ENCODE data around the gene STBD1.
"Not testable (repeated sequence)": the region's sequence is repeated elsewhere in the genome, so short reads cannot be mapped to it uniquely, and the experiment has no call there.

Gene STBD1

GRCh38 chr4:76272582-76272981 is 34.0 kb upstream of the STBD1 start:
- Histone ChIP-seq H3K4me3 (ENCODE audit: low read depth, low read length) (no peak overlapping the region), H3K27me3 (ENCODE audit: insufficient read depth, low read length) (peaks cover 13% of the 10 kb centered on the region), H3K4me1 (ENCODE audit: control insufficient read depth, insufficient read depth, low read length, unreplicated experiment) (no peaks in the 10 kb centered on the region), H3K36me3 (ENCODE audit: insufficient read depth, low read length) (no peaks in the 10 kb centered on the region), H3K79me2 (ENCODE audit: control insufficient read depth, insufficient read depth, low read length, unreplicated experiment) (no peaks in the 10 kb centered on the region), H3K27ac (ENCODE audit: low read depth, low read length) (no peak overlapping the region), H2AFZ (ENCODE audit: low read length, unreplicated experiment) (no peak overlapping the region)

- no peak overlapping the region for H2AFZ ChIP-seq (ENCODE audit: low read length, unreplicated experiment)
- H3K79me2 ChIP-seq (ENCODE audit: control insufficient read depth, insufficient read depth, low read length, unreplicated experiment): no peaks in the 10 kb centered on the region
- H3K4me3 ChIP-seq (ENCODE audit: low read depth, low read length): no peak overlapping the region
- H3K27ac ChIP-seq (ENCODE audit: low read depth, low read length): no peak overlapping the region
- peaks cover 11% of the 10 kb centered on the region for H3K27me3 ChIP-seq (ENCODE audit: insufficient read depth, low read length)
- no peaks in the 10 kb centered on the region for H3K4me1 ChIP-seq (ENCODE audit: control insufficient read depth, insufficient read depth, low read length, unreplicated experiment)
- no peaks in the 10 kb centered on the region for H3K36me3 ChIP-seq (ENCODE audit: insufficient read depth, low read length)
Observed at GRCh38 chr4:76272999-76273398, 33.5 kb upstream of the STBD1 start.

GRCh38 chr4:76275486-76276124 is 30.9 kb upstream of the STBD1 start:
- no peaks in the 10 kb centered on the region for H3K36me3 ChIP-seq (ENCODE audit: insufficient read depth, low read length)
- no peak overlapping the region for H3K27ac ChIP-seq (ENCODE audit: low read depth, low read length)
- no peaks in the 10 kb centered on the region for H3K79me2 ChIP-seq (ENCODE audit: control insufficient read depth, insufficient read depth, low read length, unreplicated experiment)
- no peaks in the 10 kb centered on the region for H3K4me1 ChIP-seq (ENCODE audit: control insufficient read depth, insufficient read depth, low read length, unreplicated experiment)
- H3K27me3 ChIP-seq (ENCODE audit: insufficient read depth, low read length): peaks cover 10% of the 10 kb centered on the region
- no peak overlapping the region for H3K4me3 ChIP-seq (ENCODE audit: low read depth, low read length)
- no peak overlapping the region for H2AFZ ChIP-seq (ENCODE audit: low read length, unreplicated experiment)

- H2AFZ ChIP-seq (ENCODE audit: low read length, unreplicated experiment): no peak overlapping the region
- no peak overlapping the region for H3K27ac ChIP-seq (ENCODE audit: low read depth, low read length)
- no peak overlapping the region for H3K4me3 ChIP-seq (ENCODE audit: low read depth, low read length)
- H3K36me3 ChIP-seq (ENCODE audit: insufficient read depth, low read length): no peaks in the 10 kb centered on the region
- H3K27me3 ChIP-seq (ENCODE audit: insufficient read depth, low read length): no peaks in the 10 kb centered on the region
- no peaks in the 10 kb centered on the region for H3K79me2 ChIP-seq (ENCODE audit: control insufficient read depth, insufficient read depth, low read length, unreplicated experiment)
- no peaks in the 10 kb centered on the region for H3K4me1 ChIP-seq (ENCODE audit: control insufficient read depth, insufficient read depth, low read length, unreplicated experiment)
Observed at GRCh38 chr4:76276813-76277212, 29.7 kb upstream of the STBD1 start.

- Histone ChIP-seq H3K4me3 (ENCODE audit: low read depth, low read length) (no peak overlapping the region), H2AFZ (ENCODE audit: low read length, unreplicated experiment) (no peak overlapping the region), H3K36me3 (ENCODE audit: insufficient read depth, low read length) (no peaks in the 10 kb centered on the region), H3K79me2 (ENCODE audit: control insufficient read depth, insufficient read depth, low read length, unreplicated experiment) (no peaks in the 10 kb centered on the region), H3K27ac (ENCODE audit: low read depth, low read length) (no peak overlapping the region), H3K4me1 (ENCODE audit: control insufficient read depth, insufficient read depth, low read length, unreplicated experiment) (no peaks in the 10 kb centered on the region), H3K27me3 (ENCODE audit: insufficient read depth, low read length) (no peaks in the 10 kb centered on the region)
Observed at GRCh38 chr4:76277667-76278066, 28.9 kb upstream of the STBD1 start.

GRCh38 chr4:76278583-76278982 is 27.9 kb upstream of the STBD1 start:
- no peak overlapping the region for H3K27ac ChIP-seq (ENCODE audit: low read depth, low read length)
- H3K27me3 ChIP-seq (ENCODE audit: insufficient read depth, low read length): no peaks in the 10 kb centered on the region
- no peaks in the 10 kb centered on the region for H3K79me2 ChIP-seq (ENCODE audit: control insufficient read depth, insufficient read depth, low read length, unreplicated experiment)
- H3K4me1 ChIP-seq (ENCODE audit: control insufficient read depth, insufficient read depth, low read length, unreplicated experiment): no peaks in the 10 kb centered on the region
- no peak overlapping the region for H3K4me3 ChIP-seq (ENCODE audit: low read depth, low read length)
- no peak overlapping the region for H2AFZ ChIP-seq (ENCODE audit: low read length, unreplicated experiment)
- no peaks in the 10 kb centered on the region for H3K36me3 ChIP-seq (ENCODE audit: insufficient read depth, low read length)

GRCh38 chr4:76279462-76279861 is 27.1 kb upstream of the STBD1 start:
- H3K27ac ChIP-seq (ENCODE audit: low read depth, low read length): no peak overlapping the region
- no peaks in the 10 kb centered on the region for H3K79me2 ChIP-seq (ENCODE audit: control insufficient read depth, insufficient read depth, low read length, unreplicated experiment)
- no peaks in the 10 kb centered on the region for H3K4me1 ChIP-seq (ENCODE audit: control insufficient read depth, insufficient read depth, low read length, unreplicated experiment)
- no peak overlapping the region for H3K4me3 ChIP-seq (ENCODE audit: low read depth, low read length)
- H2AFZ ChIP-seq (ENCODE audit: low read length, unreplicated experiment): no peak overlapping the region
- no peaks in the 10 kb centered on the region for H3K36me3 ChIP-seq (ENCODE audit: insufficient read depth, low read length)
- H3K27me3 ChIP-seq (ENCODE audit: insufficient read depth, low read length): no peaks in the 10 kb centered on the region

GRCh38 chr4:76280488-76281441 is 25.8 kb upstream of the STBD1 start:
- no peaks in the 10 kb centered on the region for H3K4me1 ChIP-seq (ENCODE audit: control insufficient read depth, insufficient read depth, low read length, unreplicated experiment)
- no peak overlapping the region for H2AFZ ChIP-seq (ENCODE audit: low read length, unreplicated experiment)
- no peak overlapping the region for H3K27ac ChIP-seq (ENCODE audit: low read depth, low read length)
- H3K27me3 ChIP-seq (ENCODE audit: insufficient read depth, low read length): no peaks in the 10 kb centered on the region
- no peaks in the 10 kb centered on the region for H3K36me3 ChIP-seq (ENCODE audit: insufficient read depth, low read length)
- no peaks in the 10 kb centered on the region for H3K79me2 ChIP-seq (ENCODE audit: control insufficient read depth, insufficient read depth, low read length, unreplicated experiment)
- no peak overlapping the region for H3K4me3 ChIP-seq (ENCODE audit: low read depth, low read length)

- H3K4me3 ChIP-seq (ENCODE audit: low read depth, low read length); H2AFZ ChIP-seq (ENCODE audit: low read length, unreplicated experiment); H3K4me1 ChIP-seq (ENCODE audit: control insufficient read depth, insufficient read depth, low read length, unreplicated experiment); H3K27ac ChIP-seq (ENCODE audit: low read depth, low read length); H3K79me2 ChIP-seq (ENCODE audit: control insufficient read depth, insufficient read depth, low read length, unreplicated experiment); H3K36me3 ChIP-seq (ENCODE audit: insufficient read depth, low read length); H3K27me3 ChIP-seq (ENCODE audit: insufficient read depth, low read length): not testable (repeated sequence)
Observed at GRCh38 chr4:76281594-76281993, 24.9 kb upstream of the STBD1 start.

- Histone ChIP-seq H3K36me3 (ENCODE audit: insufficient read depth, low read length) (no peaks in the 10 kb centered on the region), H3K79me2 (ENCODE audit: control insufficient read depth, insufficient read depth, low read length, unreplicated experiment) (no peaks in the 10 kb centered on the region), H3K27ac (ENCODE audit: low read depth, low read length) (no peak overlapping the region), H2AFZ (ENCODE audit: low read length, unreplicated experiment) (no peak overlapping the region), H3K4me3 (ENCODE audit: low read depth, low read length) (no peak overlapping the region), H3K27me3 (ENCODE audit: insufficient read depth, low read length) (no peaks in the 10 kb centered on the region), H3K4me1 (ENCODE audit: control insufficient read depth, insufficient read depth, low read length, unreplicated experiment) (no peaks in the 10 kb centered on the region)
Observed at GRCh38 chr4:76282941-76283689, 23.4 kb upstream of the STBD1 start.

Measured in ACC112 (cell line).